ENCODE data around the gene ARHGDIA. TPM values are rescaled to one million over a fixed set of nuclear protein-coding genes. Genes with fewer than 3 reads are reported as not detected.

The ARHGDIA gene
- total RNA-seq, 6 experiments from 2014 or later, result 92.4 to 162 (median 137) TPM

- 0% methylated on average over 3 of the region's 95 CpGs for WGBS (ENCODE audit: insufficient coverage, low coverage, low lambda C conversion rate, missing lambda C conversion rate)
- H3K9me3 ChIP-seq, result no peaks in the 10 kb centered on the region
- ATAC-seq (no peak), DNase-seq (peak in 1 of 3 donors; percentile 56)
- H3K36me3 ChIP-seq, result peaks cover 0 to 36% (median 17%) of the 10 kb centered on the region in 4 donors
- H3K27ac ChIP-seq, result peak within 1 kb of the TSS; percentile 92 to 96 (median 96)
- TF ChIP-seq POLR2A (IDR thresholded peaks at IDR 0.05), result peak; percentile 94
- TF ChIP-seq CTCF (IDR thresholded peaks at IDR 0.05), result no peak
- H3K4me3 ChIP-seq, result peak within 1 kb of the TSS; percentile 98 to 99 (median 98)
- peaks cover 0 to 61% (median 31%) of the 10 kb centered on the region in 4 donors for H3K4me1 ChIP-seq
- intact Hi-C loops (cut with DNase I), result no loop called here
- no peaks in the 10 kb centered on the region for H3K27me3 ChIP-seq
Measured at GRCh38 chr17:81859906-81860755, 11.0 kb downstream of the ARHGDIA start, which contains the start of gene P4HB. P4HB (minus strand) TSS chr17:81860535; CDS start chr17:81860471, 64 bp downstream.

- H3K4me1 ChIP-seq, result peaks cover 0 to 58% (median 27%) of the 10 kb centered on the region in 4 donors
- H3K27me3 ChIP-seq, result no peaks in the 10 kb centered on the region
- H3K36me3 ChIP-seq, result peaks cover under 1 to 43% (median 20%) of the 10 kb centered on the region in 4 donors
- 7% methylated on average over 8 of the region's 23 CpGs for WGBS (ENCODE audit: insufficient coverage, low coverage, low lambda C conversion rate, missing lambda C conversion rate)
- no peaks in the 10 kb centered on the region for H3K9me3 ChIP-seq
- ATAC-seq (no peak), DNase-seq (no peak)
- H3K27ac ChIP-seq, result peak overlapping the region; percentile 79 to 92 (median 80)
- TF ChIP-seq CTCF (IDR thresholded peaks at IDR 0.05) (no peak), POLR2A (IDR thresholded peaks at IDR 0.05) (no peak)
- intact Hi-C loops (cut with DNase I), result no loop called here
- peak overlapping the region; percentile 98 to 99 (median 98) for H3K4me3 ChIP-seq
Measured at GRCh38 chr17:81858967-81859905, 11.9 kb downstream of the ARHGDIA start.

GRCh38 chr17:81858170-81858966, 12.8 kb downstream of the ARHGDIA start:
- DNase-seq (peak in 2 of 3 donors; percentile 53 to 63), ATAC-seq (no peak)
- Histone ChIP-seq H3K27me3 (no peaks in the 10 kb centered on the region), H3K9me3 (no peaks in the 10 kb centered on the region), H3K4me3 (peak overlapping the region; percentile 98 to 99 (median 98)), H3K4me1 (peaks cover 0 to 49% (median 26%) of the 10 kb centered on the region in 4 donors), H3K27ac (no peak overlapping the region), H3K36me3 (peaks cover 5 to 51% (median 26%) of the 10 kb centered on the region in 4 donors)
- TF ChIP-seq CTCF (IDR thresholded peaks at IDR 0.05) (no peak), POLR2A (IDR thresholded peaks at IDR 0.05) (no peak)
- WGBS (ENCODE audit: insufficient coverage, low coverage, low lambda C conversion rate, missing lambda C conversion rate), result 33% methylated on average over 19 of the region's 30 CpGs
- intact Hi-C loops (cut with DNase I), result no loop called here
